ENCODE data around the gene TRPV5.

DNA sequence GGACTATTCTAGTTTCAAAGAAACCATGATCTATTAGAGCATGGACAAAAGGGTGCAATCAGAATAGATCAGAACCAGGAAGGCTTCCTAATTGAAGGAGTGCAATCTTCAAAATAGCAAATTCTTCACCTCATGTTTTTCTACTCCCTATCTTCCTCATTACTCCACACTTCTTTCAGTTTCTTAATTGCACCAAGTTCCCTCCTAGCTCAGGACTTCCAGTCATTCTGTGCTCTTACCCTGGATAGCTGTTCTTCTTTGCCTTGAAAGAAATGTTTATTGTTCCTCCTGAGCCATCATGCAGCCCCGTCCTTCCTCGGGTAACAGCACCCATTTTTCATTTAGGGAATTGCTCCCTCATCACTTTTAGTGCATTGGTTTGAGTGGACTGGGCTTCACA, 23.1 kb downstream of the TRPV5 start:
- no peak for TF ChIP-seq POLR2A (IDR thresholded peaks at IDR 0.05)
- TF ChIP-seq, protein P1, sequence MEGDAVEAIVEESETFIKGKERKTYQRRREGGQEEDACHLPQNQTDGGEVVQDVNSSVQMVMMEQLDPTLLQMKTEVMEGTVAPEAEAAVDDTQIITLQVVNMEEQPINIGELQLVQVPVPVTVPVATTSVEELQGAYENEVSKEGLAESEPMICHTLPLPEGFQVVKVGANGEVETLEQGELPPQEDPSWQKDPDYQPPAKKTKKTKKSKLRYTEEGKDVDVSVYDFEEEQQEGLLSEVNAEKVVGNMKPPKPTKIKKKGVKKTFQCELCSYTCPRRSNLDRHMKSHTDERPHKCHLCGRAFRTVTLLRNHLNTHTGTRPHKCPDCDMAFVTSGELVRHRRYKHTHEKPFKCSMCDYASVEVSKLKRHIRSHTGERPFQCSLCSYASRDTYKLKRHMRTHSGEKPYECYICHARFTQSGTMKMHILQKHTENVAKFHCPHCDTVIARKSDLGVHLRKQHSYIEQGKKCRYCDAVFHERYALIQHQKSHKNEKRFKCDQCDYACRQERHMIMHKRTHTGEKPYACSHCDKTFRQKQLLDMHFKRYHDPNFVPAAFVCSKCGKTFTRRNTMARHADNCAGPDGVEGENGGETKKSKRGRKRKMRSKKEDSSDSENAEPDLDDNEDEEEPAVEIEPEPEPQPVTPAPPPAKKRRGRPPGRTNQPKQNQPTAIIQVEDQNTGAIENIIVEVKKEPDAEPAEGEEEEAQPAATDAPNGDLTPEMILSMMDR (IDR thresholded peaks at IDR 0.05): no peak
